H1 (cell line): ENCODE results near the gene ZNF74. TPM values are rescaled to one million over a fixed set of nuclear protein-coding genes. Genes with fewer than 3 reads are reported as not detected.

Source experiments
- CTCF ChIA-PET: fragments of 300-600 bp; sonication (Branson Sonifier 250); formaldehyde crosslinking; loops from one replicate; lab custom pipeline; 2021; ENCODE audit not compliant: partially characterized antibody; lab: Charles Lee
- POLR2A ChIA-PET: fragments of 300-600 bp; sonication (Branson Sonifier 250); formaldehyde crosslinking; loops from one replicate; lab custom pipeline; 2021; ENCODE audit warnings: inconsistent platforms; ENCODE audit not compliant: partially characterized antibody; lab: Charles Lee
- DNase-seq, 2 experiments: peaks; one replicate each; pipeline versions ENCODE4 v3.0.0 to v3.0.0-alpha.2; 2010 to 2022; ENCODE audit warnings: low spot score in 2 of 2, low read depth in 1 of 2, mixed read lengths in 1 of 2
- FAIRE-seq: peaks from 2 replicates; lab custom pipeline; 2011; peaks lifted over from hg19 to GRCh38; lab: Jason Lieb, UNC
- H2AFZ ChIP-seq: 2 replicates; pipeline ENCODE4 v1.8.1; 2012; ENCODE audit warnings: low read length, inconsistent platforms
- H2AK5ac ChIP-seq: 2 replicates; pipeline ENCODE4 v1.6.1; 2013; ENCODE audit warnings: low read depth, low read length
- H2BK120ac ChIP-seq: replicated peaks from 2 replicates; pipeline ENCODE3; 2013; ENCODE audit warnings: low read depth, low read length, inconsistent platforms
- H2BK12ac ChIP-seq: 2 replicates; pipeline ENCODE4 v1.6.1; 2013; ENCODE audit warnings: low read depth, low read length
- H2BK15ac ChIP-seq: 2 replicates; pipeline ENCODE4 v1.6.1; 2013; ENCODE audit warnings: low read length
- H2BK20ac ChIP-seq: 2 replicates; pipeline ENCODE4 v1.6.1; 2013; ENCODE audit warnings: low read length
- H2BK5ac ChIP-seq: 2 replicates; pipeline ENCODE4 v1.6.1; 2013; ENCODE audit warnings: low read depth, low read length
- H3K14ac ChIP-seq: 2 replicates; pipeline ENCODE4 v1.6.1; 2013; ENCODE audit warnings: inconsistent platforms; ENCODE audit not compliant: insufficient read length
- H3K18ac ChIP-seq: 2 replicates; pipeline ENCODE4 v1.6.1; 2013; ENCODE audit warnings: low read length; ENCODE audit errors: extremely low read depth
- H3K23ac ChIP-seq: 2 replicates; pipeline ENCODE4 v1.6.1; 2013; ENCODE audit warnings: inconsistent platforms; ENCODE audit not compliant: insufficient read length
- H3K23me2 ChIP-seq: 2 replicates; pipeline ENCODE4 v1.6.1; 2013; ENCODE audit warnings: low read depth, low read length
- H3K27ac ChIP-seq: 2 replicates; pipeline ENCODE4 v1.6.1; 2011; ENCODE audit warnings: low read depth, low read length, inconsistent platforms
- H3K27me3 ChIP-seq, 4 experiments: replicated peaks in 1 of 4; 1 replicate in 1 of 4; 2 replicates in 3 of 4; pipeline versions ENCODE4 v1.6.1 to v1.8.1; 2011 to 2013; ENCODE audit warnings: low read length in 3 of 4, mild to moderate bottlenecking in 3 of 4, inconsistent platforms in 2 of 4, mixed read lengths in 2 of 4, moderate library complexity in 1 of 4; ENCODE audit not compliant: control insufficient read depth in 3 of 4, insufficient read depth in 3 of 4; ENCODE audit errors: extremely low read depth in 1 of 4
- H3K36me3 ChIP-seq, 4 experiments: 2 replicates each; pipeline versions ENCODE4 v1.6.1 to v1.8.1; 2011 to 2013; ENCODE audit warnings: mild to moderate bottlenecking in 4 of 4, low read length in 3 of 4, moderate library complexity in 2 of 4, control low read depth in 1 of 4, inconsistent platforms in 1 of 4; ENCODE audit not compliant: insufficient read depth in 4 of 4, control insufficient read depth in 2 of 4
- H3K4ac ChIP-seq: replicated peaks from 2 replicates; pipeline ENCODE3; 2013; ENCODE audit warnings: low read length, low read depth, mixed read lengths, inconsistent platforms; ENCODE audit not compliant: insufficient read length
- H3K4me1 ChIP-seq, 4 experiments: replicated peaks in 1 of 4; 1 replicate in 1 of 4; 2 replicates in 3 of 4; pipeline versions ENCODE4 v1.6.1 to v1.8.1; 2011 to 2013; ENCODE audit warnings: low read length in 3 of 4, inconsistent platforms in 2 of 4, mixed read lengths in 1 of 4; ENCODE audit not compliant: insufficient read depth in 4 of 4, control insufficient read depth in 3 of 4
- H3K4me2 ChIP-seq, 2 experiments: 2 replicates each; pipeline versions ENCODE4 v1.6.1 to v1.8.1; 2011 to 2013; ENCODE audit warnings: low read depth in 2 of 2, low read length in 2 of 2, control low read depth in 1 of 2, inconsistent platforms in 1 of 2, mild to moderate bottlenecking in 1 of 2; ENCODE audit not compliant: insufficient read depth in 1 of 2
- H3K4me3 ChIP-seq, 4 experiments: fragments of 200-600, 300-600 bp in 1 of 4; sonication (generic), shearing (Covaris generic), sonication (Bioruptor Twin) in 1 of 4; 2 replicates each; pipeline versions ENCODE4 v1.5.1 to v1.8.1; 2011 to 2016; ENCODE audit warnings: low read length in 4 of 4, low read depth in 3 of 4, control low read depth in 2 of 4, inconsistent platforms in 2 of 4, mild to moderate bottlenecking in 2 of 4, mixed read lengths in 1 of 4, moderate library complexity in 1 of 4; ENCODE audit not compliant: insufficient read depth in 2 of 4; ENCODE audit errors: extremely low read depth in 1 of 4
- H3K56ac ChIP-seq: replicated peaks from 2 replicates; pipeline ENCODE3; 2013; ENCODE audit warnings: low read depth, mild to moderate bottlenecking, mixed read lengths, low read length, inconsistent platforms; ENCODE audit not compliant: insufficient read length
- H3K79me1 ChIP-seq: 2 replicates; pipeline ENCODE4 v1.6.1; 2013; ENCODE audit warnings: low read depth, low read length, control low read depth
- H3K79me2 ChIP-seq, 2 experiments: 2 replicates each; pipeline versions ENCODE4 v1.6.1 to v1.8.1; 2012 to 2013; ENCODE audit warnings: low read length in 2 of 2, mild to moderate bottlenecking in 2 of 2, inconsistent platforms in 1 of 2; ENCODE audit not compliant: insufficient read depth in 2 of 2, control insufficient read depth in 1 of 2
- H3K9ac ChIP-seq, 4 experiments: replicated peaks in 1 of 4; 1 replicate in 1 of 4; 2 replicates in 3 of 4; pipeline versions ENCODE4 v1.6.1 to v1.8.1; 2011 to 2013; ENCODE audit warnings: low read depth in 3 of 4, low read length in 3 of 4, control low read depth in 2 of 4, mild to moderate bottlenecking in 2 of 4, moderate library complexity in 2 of 4, inconsistent platforms in 1 of 4; ENCODE audit errors: extremely low read depth in 1 of 4
- H3K9me3 ChIP-seq, 2 experiments: 2 replicates each; pipeline versions ENCODE4 v1.6.1 to v1.8.1; 2012 to 2013; ENCODE audit warnings: mild to moderate bottlenecking in 2 of 2, moderate library complexity in 2 of 2, control low read depth in 1 of 2, inconsistent platforms in 1 of 2, low read depth in 1 of 2, low read length in 1 of 2, mixed read lengths in 1 of 2; ENCODE audit not compliant: insufficient read depth in 2 of 2
- H4K20me1 ChIP-seq, 2 experiments: replicated peaks in 1 of 2; 2 replicates each; pipeline versions ENCODE3 to v1.8.1; 2011 to 2013; ENCODE audit warnings: inconsistent platforms in 2 of 2, low read length in 2 of 2, mild to moderate bottlenecking in 1 of 2; ENCODE audit not compliant: insufficient read depth in 2 of 2, control insufficient read depth in 1 of 2
- H4K5ac ChIP-seq: 2 replicates; pipeline ENCODE4 v1.6.1; 2013; ENCODE audit warnings: low read length, low read depth, mixed read lengths, inconsistent platforms; ENCODE audit not compliant: insufficient read length
- H4K8ac ChIP-seq: 2 replicates; pipeline ENCODE4 v1.8.0; 2013; ENCODE audit warnings: mild to moderate bottlenecking, moderate library complexity, low read length, inconsistent platforms; ENCODE audit not compliant: insufficient read depth; ENCODE audit errors: extremely low read depth
- H4K91ac ChIP-seq: replicated peaks from 2 replicates; pipeline ENCODE3; 2013; ENCODE audit warnings: low read length, mixed read lengths, inconsistent platforms; ENCODE audit not compliant: insufficient read length
- BACH1 ChIP-seq: IDR thresholded peaks from 2 replicates; pipeline ENCODE4 v1.6.1; 2012; ENCODE audit warnings: low read length, improper control_type of control experiment
- CTCF ChIP-seq, 3 experiments: IDR thresholded peaks; 1 replicate in 2 of 3; 2 replicates in 1 of 3; pipeline versions ENCODE4 v1.5.1 to v1.6.1; 2011; ENCODE audit warnings: low read length in 3 of 3, mild to moderate bottlenecking in 3 of 3, inconsistent platforms in 2 of 3, low read depth in 1 of 3, moderate library complexity in 1 of 3; ENCODE audit not compliant: insufficient read depth in 1 of 3; ENCODE audit errors: control extremely low read depth in 1 of 3
- E2F6 ChIP-seq: IDR thresholded peaks from 2 replicates; pipeline ENCODE4 v1.6.1; 2012; ENCODE audit warnings: inconsistent platforms
- FOSL1 ChIP-seq: IDR thresholded peaks from 2 replicates; pipeline ENCODE4 v1.6.1; 2011; ENCODE audit warnings: mild to moderate bottlenecking, low read depth, low read length, moderate library complexity; ENCODE audit not compliant: insufficient read depth
- KDM5A ChIP-seq: fragments of 200-600 bp; IDR thresholded peaks from 2 replicates; pipeline ENCODE4 v1.7.1; 2012; ENCODE audit warnings: mild to moderate bottlenecking, low read length, inconsistent platforms, mixed read lengths
- NRF1 ChIP-seq: IDR thresholded peaks from 2 replicates; pipeline ENCODE4 v1.6.1; 2011; ENCODE audit warnings: mild to moderate bottlenecking, low read depth, low read length, improper control_type of control experiment
- PHF8 ChIP-seq: fragments of 200-600 bp; sonication (generic); conservative IDR thresholded peaks from 2 replicates; pipeline ENCODE4 v1.7.1; 2012; ENCODE audit warnings: low read depth, mild to moderate bottlenecking, inconsistent platforms, low read length, moderate library complexity
- POLR2AphosphoS5 ChIP-seq: IDR thresholded peaks from 2 replicates; pipeline ENCODE4 v1.6.1; 2011; ENCODE audit warnings: low read depth, low read length
- RNF2 ChIP-seq: fragments of 200-900, 300-1000 bp; sonication (generic); IDR thresholded peaks from 2 replicates; pipeline ENCODE4 v1.7.1; 2016; ENCODE audit warnings: borderline replicate concordance, low read depth, mild to moderate bottlenecking, antibody characterized with exemption, low read length; ENCODE audit not compliant: poor library complexity, severe bottlenecking; ENCODE audit errors: missing control alignments
- SP2 ChIP-seq: IDR thresholded peaks from 2 replicates; pipeline ENCODE4 v1.6.1; 2012; ENCODE audit warnings: mild to moderate bottlenecking, low read length, inconsistent platforms
- WGBS, 2 experiments: shearing (Covaris generic) in 1 of 2; methylation state at CpG; one replicate each; pipeline versions ENCODE4 v1.1.6 to v1.1.7; 2013 to 2015; ENCODE audit warnings: low lambda C conversion rate in 2 of 2, mixed read lengths in 2 of 2, inconsistent platforms in 1 of 2, low coverage in 1 of 2, missing lambda C conversion rate in 1 of 2; ENCODE audit not compliant: insufficient replicate concordance in 2 of 2, insufficient coverage in 1 of 2, insufficient read length in 1 of 2; ENCODE audit errors: extremely low coverage in 1 of 2, missing lambda C conversion rate in 1 of 2; 5-methylcytosine and 5-hydroxymethylcytosine counted together
- polyA plus RNA-seq, 7 experiments: library from polyadenylated mRNA; depleted of rRNA in 3 of 7; stranded (reverse) in 5 of 7; unstranded in 2 of 7; fragments of >200 nt in 5 of 7; fragments of 200-250 nt in 2 of 7; gene quantifications; 1 replicate in 5 of 7; 2 replicates in 1 of 7; 4 replicates in 1 of 7; pipeline versions ENCODE4 v1.2.1 to v1.2.3, GENCODE V29; 2011 to 2013; ENCODE audit warnings: missing spikeins in 2 of 7, mixed read lengths in 2 of 7
- total RNA-seq: library from RNA; stranded (reverse); fragmentation: NEBNext Ultra II Directional; extraction: Animal tissue kit (Norgen Biotek cat#: 25700); gene quantifications from 2 replicates; pipeline ENCODE4 v1.2.1, GENCODE V29; 2021

The ZNF74 gene
- total and polyA plus RNA-seq, 2 of the 8 experiments (the other 6 are each of a cell fraction or from before 2014, with no cell fraction given) = 29.7 to 45.7 TPM

DNA sequence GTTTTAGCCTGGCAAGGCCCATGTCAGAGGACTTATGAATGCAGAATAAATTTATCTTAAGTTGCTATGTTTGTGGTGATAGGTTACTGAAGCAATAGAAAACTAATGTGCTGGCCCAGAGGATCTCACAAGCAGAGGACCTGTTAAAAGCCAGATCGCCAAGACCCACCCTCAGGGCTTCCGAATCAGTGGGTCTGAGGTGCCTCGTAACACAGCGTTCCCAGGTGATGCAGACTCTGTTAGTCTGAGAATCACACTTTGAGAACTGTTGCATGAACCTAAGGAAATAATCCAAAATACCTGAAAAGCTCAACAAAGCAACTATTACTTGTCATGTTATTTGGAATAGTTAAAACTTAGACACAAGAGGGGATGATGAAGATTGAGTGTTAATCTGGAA lies 50.4 kb downstream of the ZNF74 start:
- Histone ChIP-seq H3K79me1 (no peaks in the 10 kb centered on the region; the same call in 1 of the 2 replicates), H3K4ac (no peak overlapping the region), H3K27ac (no peak overlapping the region), H4K20me1 (peaks cover 0 to 2% of the 10 kb centered on the region in 2 experiments), H2BK15ac (no peak overlapping the region), H3K23me2 (no peaks in the 10 kb centered on the region; the same call in 1 of the 2 replicates), H3K79me2 (no peaks in the 10 kb centered on the region), H4K8ac (no peak overlapping the region), H2BK12ac (no peak overlapping the region), H3K27me3 (peaks cover 0 to 5% (median 1%) of the 10 kb centered on the region in 4 experiments; a peak in 3 of 7 replicates), H3K14ac (no peak overlapping the region), H3K4me2 (no peak overlapping the region), H4K91ac (no peak overlapping the region), H2BK5ac (no peak overlapping the region), H3K9me3 (no peaks in the 10 kb centered on the region), H3K18ac (no peak overlapping the region), H4K5ac (no peak overlapping the region), H2BK120ac (no peak overlapping the region), H2BK20ac (no peak overlapping the region), H3K4me1 (no peaks in the 10 kb centered on the region), H3K23ac (no peak overlapping the region), H2AK5ac (no peak overlapping the region), H2AFZ (no peak overlapping the region), H3K4me3 (no peak overlapping the region), H3K56ac (no peak overlapping the region), H3K36me3 (no peaks in the 10 kb centered on the region), H3K9ac (no peak overlapping the region)
- no peak for FAIRE-seq
- ChIA-PET CTCF (interaction anchor here (1.3 to 2.3 kb wide), 3 partner anchors 10 to 40 kb away, joined by 4 to 9 read pairs (median 8); no protein-coding TSS in a partner anchor), POLR2A (interaction anchor here (0.7 kb wide), 1 partner anchor 51 kb away, joined by 3 read pairs; the partner anchor contains the start of gene ZNF74)
- 89% methylated on average over 4 of the region's 4 CpGs; no CpG with 5 or more reads in 1 of the 2 experiments for WGBS, 2 experiments
- DNase-seq = no peak
- no peak for TF ChIP-seq BACH1
- TF ChIP-seq CTCF (IDR thresholded peaks at IDR 0.05; ENCODE audit: control extremely low read depth in 1 of 3, insufficient read depth in 1 of 3, low read depth in 1 of 3, low read length in 3 of 3) = no peak
- no peak for TF ChIP-seq PHF8
- no peak for TF ChIP-seq RNF2
- no peak for TF ChIP-seq KDM5A
- no peak for TF ChIP-seq SP2
- no peak for TF ChIP-seq NRF1
- no peak for TF ChIP-seq FOSL1
- TF ChIP-seq POLR2AphosphoS5 = no peak
- TF ChIP-seq E2F6 = no peak
